Endometrium (tissue), 2 donors: Measurements from ENCODE around the gene FAT2.

Source experiments
- FAIRE-seq: peaks from 2 replicates; lab custom pipeline; 2012; peaks lifted over from hg19 to GRCh38; lab: Jason Lieb, UNC
- donor health status: control.
- donor health status: control.

The FAT2 gene

GRCh38 chr5:151555760-151556576, 35.2 kb downstream of the FAT2 start:
- FAIRE-seq: no peak

- FAIRE-seq: no peak
Observed at GRCh38 chr5:151553695-151554094, 37.4 kb downstream of the FAT2 start.

GRCh38 chr5:151553130-151553670, 37.9 kb downstream of the FAT2 start:
- FAIRE-seq: no peak

- FAIRE-seq: no peak
Observed at GRCh38 chr5:151551985-151552384, 39.1 kb downstream of the FAT2 start.

GRCh38 chr5:151550146-151550545, 41.0 kb downstream of the FAT2 start:
- no peak for FAIRE-seq

- no peak for FAIRE-seq
Observed at GRCh38 chr5:151549713-151550112, 41.4 kb downstream of the FAT2 start.

- FAIRE-seq: no peak
Observed at GRCh38 chr5:151547364-151547763, 43.8 kb downstream of the FAT2 start.

GRCh38 chr5:151541571-151541970, 49.6 kb downstream of the FAT2 start:
- FAIRE-seq: no peak
